A204.1 (cell line): ENCODE measurements around the gene NOL4L.

Experiments used
- FAIRE-seq: peaks from 2 replicates; lab custom pipeline; 2012; peaks lifted over from hg19 to GRCh38; lab: Jason Lieb, UNC

Gene NOL4L, protein sequence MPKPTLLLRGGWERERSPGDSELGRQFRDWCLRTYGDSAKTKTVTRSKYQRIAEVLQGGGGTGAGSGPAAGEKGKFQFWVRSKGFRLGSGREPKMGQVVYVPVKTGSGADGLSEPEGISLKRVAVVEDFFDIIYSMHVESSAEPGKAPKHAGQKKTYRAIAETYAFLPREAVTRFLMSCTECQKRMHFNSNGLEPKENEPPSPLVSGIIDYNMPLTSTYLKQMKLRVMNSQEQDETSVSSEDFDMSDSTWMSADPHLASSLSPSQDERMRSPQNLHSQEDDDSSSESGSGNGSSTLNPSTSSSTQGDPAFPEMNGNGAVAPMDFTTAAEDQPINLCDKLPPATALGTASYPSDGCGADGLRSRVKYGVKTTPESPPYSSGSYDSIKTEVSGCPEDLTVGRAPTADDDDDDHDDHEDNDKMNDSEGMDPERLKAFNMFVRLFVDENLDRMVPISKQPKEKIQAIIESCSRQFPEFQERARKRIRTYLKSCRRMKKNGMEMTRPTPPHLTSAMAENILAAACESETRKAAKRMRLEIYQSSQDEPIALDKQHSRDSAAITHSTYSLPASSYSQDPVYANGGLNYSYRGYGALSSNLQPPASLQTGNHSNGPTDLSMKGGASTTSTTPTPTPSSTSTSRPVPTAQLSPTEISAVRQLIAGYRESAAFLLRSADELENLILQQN

DNA sequence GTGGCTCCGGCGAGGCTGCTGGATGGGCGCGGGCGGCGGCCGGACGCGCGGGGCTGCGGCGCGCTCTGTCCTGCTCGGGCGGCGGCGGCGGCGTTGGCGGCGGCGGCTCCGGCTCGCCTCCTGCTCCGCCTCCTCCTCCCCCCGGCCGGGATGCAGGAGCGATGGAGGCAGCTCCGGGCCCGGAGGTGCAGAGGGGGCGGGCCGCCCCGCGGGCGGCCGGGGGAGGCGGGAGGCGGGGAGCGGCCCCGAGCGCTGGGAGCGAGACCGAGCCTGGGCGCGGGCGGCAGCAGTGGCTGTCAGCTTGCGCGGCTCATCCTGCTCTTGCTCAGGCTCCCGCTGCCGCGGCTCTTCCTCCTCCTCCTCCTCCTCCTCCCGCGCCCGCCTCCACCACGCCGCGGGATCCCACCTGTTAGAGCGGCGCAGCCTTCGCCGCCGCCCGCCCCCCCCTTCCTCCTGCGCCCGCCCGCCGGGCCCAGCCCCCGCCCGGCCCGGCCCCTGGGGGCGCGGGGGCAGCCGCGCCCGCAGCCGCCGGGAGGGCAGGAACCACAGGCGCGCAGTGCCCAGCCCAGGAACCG, at the start of gene NOL4L:
TSS of gene NOL4L (minus strand) at position 323 of the 575 bp plus-strand sequence. CDS start 443 bp downstream, outside the sequence.
- FAIRE-seq: no peak

DNA sequence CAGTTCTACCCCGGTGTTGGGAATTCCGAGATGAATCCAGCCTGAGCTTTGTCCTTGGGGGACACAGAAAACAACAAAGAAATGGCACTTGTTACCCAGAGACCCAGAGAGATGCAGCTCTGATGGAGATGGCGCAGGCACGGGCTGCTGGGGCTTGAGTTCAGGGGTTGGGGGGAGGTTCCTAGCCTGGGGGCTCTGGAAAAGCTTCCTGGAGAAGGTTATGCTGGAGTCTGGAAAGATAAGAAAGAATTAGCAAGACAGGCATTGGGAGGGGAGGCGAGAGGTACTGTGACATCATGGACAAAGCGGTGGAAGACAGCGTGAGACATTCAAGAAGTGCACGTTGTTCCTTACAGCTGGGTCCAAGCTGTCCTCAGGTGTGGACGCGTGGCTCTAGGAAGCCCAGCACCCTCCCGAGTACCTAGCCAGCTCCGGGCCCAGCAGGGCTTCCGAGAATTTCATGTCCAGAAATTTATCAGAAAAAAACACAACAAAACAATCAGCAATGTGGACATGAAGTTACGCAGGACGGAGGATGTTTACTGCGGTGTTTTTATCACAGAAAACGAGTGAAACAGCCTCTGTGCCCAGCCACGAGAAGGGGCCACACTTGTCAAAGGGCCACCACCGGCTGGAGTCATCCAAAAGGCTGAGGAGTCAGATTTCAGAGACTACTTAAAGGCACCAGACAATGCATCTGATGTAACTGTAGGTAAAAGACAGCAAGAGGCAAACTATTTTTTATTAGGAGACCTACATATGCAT, 49.1 kb upstream of the NOL4L start:
- FAIRE-seq: no peak

DNA sequence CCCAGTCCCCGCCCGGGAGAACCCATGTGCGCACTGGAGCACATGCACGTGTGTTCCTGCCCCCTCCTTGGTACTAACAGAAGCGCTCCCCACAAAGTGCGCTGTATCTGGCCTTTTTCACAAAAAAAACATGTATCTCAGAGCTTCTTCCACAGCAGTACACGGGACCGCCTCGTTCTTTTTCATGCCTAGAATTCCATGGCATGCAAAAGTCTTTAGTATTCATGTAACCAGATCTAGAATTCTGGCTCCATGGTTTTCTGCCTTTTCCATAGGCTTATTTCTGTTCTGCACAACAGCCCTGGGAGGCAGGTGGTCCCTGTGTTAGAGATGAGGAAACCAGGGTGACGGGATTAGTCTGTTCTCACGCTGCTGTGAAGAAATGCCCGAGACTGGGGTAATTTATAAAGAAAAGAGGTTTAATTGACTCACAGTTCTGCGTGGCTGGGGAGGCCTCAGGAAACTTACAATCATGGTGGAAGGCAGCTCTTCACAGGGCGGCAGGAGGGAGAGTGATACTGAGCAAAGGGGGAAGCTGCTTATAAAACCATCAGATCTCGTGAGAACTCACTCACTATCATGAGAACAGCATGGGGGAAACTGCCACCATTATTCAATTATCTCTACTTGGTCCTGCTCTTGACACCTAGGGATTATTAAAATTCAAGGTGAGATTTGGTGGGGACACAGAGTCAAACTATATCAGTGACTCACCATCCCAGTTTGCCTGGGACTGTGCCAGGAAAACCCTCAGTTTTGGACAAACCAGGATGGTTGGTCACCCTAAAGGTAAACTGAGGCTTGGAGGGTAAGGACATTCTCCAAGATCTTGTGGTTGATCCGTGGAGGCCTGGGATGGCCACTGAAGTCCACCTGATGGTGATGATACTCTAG, 47.6 kb upstream of the NOL4L start:
- no peak for FAIRE-seq

DNA sequence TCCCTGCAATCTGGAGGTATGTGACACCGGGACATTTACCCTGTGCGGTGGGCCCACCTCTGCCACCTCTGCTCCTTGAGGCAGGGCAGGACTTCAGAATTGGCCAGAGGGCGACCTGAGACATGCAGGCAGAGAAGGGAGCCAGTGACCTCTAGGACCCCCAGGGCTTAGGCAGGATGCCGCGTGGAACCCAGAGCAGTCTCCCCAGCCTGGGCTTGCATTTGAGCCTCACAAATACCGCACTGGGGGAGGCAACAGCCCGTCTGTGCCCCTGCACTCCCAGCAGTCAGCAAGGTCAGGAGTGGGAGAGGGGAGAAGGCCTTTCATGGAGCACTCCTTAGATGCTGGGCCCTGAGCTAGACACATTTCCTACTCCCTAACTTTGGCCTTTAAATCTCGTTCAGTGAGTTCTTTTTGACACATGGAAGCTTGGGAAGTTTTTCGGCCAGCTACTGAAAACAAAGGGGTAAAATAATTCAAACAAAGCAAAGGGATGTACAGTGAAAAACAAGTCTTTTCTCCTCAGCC, 46.9 kb upstream of the NOL4L start:
- FAIRE-seq: no peak

DNA sequence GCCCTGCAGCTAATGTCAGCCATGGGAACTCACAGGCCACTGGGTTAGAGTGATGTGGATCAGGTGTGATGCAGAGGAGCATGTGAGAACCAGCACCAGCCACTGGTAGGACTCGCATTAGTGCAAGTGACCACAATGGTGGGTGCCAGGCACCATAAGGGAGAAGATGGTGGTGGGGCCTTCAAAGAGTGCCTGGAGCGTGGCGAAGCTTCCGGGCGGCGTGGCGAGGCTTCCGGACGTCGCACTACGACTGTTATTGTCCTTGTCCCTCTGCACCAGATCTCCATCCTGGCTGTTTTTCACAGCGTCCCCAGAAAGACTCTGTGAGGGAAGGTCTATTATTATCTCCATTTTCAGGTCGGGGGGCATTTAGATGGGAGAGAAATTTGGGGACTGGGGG, 44.7 kb upstream of the NOL4L start:
- no peak for FAIRE-seq

DNA sequence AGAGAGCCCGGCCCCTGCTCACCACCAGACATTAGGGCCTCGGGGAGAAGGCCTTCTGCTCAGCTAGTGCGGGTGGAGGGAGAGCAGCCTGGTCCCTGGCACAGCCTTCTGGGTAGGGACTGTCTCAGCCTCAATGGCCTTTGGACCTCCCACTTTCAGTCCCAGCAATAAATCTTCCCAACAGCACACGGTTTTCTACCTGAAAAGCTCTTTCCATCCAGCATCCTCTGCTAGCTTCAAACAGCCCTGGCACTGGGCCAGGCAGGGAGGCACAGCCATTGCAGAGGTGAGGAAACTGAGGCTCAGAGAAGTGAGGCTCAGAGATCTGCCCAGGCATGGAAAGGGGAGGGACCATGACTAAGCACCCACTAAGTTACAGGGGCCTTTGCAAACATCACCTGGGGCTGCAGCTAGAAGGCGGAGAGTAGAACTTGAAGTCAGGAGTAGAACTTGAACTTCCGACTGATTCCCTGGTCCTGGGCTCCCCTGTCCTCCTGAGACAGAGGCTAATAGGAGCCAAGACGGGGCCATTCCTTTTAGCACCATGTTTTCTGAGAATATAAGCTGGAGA, 43.9 kb upstream of the NOL4L start:
- no peak for FAIRE-seq

DNA sequence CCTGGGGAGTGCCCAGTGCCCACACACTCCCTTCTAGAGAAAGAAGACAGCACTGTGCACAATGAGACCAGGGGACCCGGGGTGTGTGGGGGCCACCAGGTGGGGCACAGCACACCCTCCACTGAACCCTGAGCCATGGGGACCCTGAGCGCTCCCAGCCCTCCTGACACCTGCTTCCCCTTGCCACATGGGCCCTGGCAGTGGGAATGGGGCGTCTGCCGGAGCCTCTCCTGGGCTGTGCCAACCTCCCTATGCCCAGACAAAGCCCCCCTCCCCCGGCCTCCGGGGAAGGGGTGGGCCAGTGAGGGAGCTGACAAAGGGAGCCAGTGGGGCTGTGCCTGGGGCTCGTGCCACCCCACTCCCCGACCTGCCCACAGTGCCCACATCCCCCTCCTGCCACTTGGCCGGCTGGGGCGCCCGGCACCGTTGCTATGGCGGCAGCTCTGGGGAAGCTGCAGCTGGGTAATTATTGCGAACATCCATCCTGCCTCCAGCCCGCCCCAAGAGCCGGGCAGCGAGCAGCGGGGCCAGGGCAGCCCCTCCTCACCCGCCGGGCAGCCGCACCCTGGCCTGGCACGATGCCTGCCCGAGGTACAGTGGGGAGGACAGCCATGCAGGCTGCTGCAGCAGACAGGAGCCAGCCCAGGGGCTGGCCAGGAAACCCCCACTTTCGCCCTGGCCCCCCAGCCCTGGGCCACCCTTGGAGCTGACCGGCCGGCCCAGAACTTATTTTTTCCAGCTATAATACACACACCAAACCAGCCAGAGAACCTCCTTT, 41.9 kb upstream of the NOL4L start:
- no peak for FAIRE-seq

DNA sequence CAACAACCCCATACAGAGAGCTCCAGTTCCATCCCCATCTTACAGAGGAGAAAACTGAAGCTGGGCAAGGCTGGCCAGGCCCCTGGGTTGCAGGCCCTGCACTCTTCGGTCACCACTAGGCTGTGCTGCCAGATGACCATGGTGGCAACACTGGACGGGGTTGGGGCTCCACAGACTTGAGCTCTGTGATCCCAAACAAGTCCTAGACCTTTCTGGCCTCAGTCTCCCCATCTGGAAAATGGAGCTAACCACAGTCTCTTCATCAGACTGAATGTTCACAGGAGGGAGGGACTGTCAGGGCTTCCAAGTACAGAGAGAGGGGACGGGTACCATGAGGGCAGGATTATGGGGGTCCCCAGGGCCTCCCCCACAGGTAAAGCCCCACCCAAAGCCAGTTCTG, 41.3 kb upstream of the NOL4L start:
- no peak for FAIRE-seq

DNA sequence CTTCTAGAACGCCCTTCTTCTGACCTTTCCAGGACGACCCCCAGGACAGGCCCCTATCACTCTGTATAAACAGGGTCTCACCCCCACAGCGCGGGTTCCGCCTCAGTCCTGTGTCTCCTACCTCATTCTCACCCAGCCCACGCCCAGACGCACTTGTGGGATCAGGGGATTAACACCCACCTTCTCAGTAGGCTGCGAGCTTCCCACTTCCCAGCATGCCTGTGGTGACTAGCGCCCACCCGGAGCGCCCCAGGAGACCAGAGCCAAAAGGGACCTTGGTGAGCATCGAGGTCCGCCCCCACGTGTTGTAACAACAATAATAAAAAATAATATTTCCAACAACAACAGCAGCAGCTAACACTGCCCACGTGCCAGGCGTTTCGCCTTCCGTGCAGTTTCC, 40.9 kb upstream of the NOL4L start:
- FAIRE-seq: no peak

DNA sequence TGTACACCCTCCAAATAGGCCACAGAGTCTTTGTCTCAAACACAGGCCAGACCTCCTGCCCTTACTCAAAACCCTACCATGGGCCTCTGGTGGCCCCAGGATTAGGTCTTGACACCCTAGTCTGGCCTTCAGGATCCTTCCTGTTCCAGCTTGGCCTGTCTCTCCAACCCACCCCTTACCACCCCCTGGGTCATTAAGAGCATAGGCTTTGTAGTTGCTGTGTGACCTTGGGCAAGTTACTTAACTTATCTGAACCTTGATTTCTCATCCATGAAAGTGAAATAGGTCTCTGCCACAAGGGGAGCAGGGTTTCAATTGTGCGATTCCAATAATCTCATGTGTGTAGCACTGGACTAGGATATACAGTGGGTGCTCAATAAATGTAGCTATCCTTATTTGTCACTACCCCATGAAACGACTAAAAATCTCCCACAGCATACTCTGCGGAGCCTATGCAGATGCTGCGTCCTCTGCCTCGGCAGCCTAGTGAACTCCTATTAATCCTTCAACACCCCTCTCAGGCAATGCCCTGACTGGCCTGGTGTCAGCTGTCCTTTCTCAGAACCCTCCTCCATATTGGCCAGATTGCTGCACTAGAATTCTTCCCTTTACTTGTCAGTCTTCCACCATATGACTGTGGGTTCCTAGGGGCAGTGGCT, 39.7 kb upstream of the NOL4L start:
- no peak for FAIRE-seq

DNA sequence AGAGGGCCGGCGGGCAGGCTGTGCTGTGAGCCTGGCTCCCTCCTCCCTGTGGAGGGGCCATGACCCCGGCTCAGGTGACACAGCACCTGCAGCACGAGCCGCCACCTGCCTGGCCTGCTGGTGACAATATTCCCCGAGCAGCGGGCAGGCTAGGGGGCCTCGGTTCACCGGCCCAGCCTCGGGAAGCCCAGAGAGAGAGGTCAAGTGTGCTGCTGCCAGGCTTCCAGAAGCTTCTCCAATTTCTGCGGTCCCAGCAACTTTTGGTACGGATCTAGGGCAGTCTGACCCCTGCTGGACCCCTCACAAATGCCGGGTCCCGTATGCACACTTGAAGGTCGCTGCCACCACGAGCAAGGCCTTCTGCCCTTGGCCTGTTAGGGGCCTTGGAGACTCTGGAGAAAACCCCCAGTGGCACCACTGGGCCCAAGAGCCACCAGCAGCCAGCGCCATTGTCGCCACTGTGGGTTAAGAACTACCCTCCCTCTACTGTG, 38.6 kb upstream of the NOL4L start:
- FAIRE-seq: no peak

DNA sequence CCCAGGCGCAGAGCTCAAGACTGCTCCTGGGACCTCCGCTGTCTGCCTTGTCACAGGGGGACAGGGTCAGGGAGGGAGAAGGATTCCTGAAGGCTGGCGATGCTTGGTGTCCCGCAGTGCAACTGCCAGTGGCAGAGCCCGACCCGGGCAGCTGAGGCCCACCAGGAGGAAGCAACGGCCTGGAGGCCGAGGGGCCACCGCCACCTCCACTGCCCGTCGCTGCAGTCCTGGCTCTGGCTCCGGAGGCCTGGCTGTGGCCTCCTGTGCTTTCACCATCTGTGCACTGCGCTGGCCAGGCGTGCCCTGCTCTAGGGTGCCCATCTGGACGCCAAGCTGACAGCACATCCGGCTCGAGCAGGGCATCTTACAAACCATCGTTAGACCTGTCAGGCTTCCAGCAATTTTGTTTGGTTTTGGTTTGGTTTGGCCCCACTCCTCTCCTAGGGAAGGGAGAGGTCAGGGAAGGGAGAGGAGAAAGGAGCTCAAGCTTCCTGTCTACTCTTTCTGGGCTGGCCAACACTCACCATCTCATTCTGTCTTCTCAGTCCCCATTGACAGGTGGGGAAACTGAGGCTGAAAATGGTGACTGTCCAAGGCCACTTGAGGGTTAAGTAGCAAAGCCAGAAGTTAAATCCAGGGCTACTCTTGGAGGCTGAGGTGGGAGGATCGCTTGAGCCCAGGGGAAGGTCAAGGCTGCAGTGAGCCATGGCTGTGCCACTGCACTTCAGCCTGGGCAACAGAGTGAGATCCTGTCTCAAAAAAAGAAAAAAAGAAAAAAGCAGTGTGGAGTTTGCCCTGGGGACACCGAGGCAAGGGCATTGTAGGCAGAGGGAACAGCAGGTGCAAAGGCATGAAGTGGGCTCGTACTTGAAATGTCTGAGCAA, 37.7 kb upstream of the NOL4L start:
- FAIRE-seq: no peak

DNA sequence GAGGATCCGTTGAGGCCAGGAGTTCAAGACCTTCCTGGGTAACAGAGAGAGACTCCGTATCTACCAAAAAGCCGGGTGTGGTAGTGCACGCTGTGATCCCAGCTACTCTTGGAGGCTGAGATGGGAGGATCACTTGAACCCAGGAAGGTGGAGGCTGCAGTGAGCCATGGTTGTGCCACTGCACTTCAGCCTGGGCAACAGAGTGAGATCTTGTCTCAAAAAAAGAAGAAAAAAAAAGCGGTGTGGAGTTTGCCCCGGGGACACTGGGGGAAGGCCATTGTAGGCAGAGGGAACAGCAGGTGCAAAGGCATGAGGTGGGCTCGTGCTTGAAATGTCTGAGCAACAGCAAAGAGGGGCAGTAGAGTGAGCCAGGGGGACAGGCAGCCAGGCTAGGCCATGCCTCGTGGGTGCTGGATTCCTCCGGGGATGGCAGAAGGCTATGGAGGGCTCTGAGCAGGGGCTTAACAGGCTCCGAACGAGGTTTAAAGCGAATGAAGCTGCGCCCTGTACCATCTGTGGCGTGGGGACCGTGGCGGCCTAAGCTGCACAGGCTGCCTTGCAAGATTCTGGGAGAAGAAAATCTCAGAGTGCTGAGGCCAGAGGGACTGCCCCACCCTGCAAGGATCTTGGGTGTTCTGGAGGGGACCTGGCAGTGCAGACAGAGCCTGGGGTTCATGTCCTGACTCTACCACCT, 36.9 kb upstream of the NOL4L start:
- FAIRE-seq: no peak

DNA sequence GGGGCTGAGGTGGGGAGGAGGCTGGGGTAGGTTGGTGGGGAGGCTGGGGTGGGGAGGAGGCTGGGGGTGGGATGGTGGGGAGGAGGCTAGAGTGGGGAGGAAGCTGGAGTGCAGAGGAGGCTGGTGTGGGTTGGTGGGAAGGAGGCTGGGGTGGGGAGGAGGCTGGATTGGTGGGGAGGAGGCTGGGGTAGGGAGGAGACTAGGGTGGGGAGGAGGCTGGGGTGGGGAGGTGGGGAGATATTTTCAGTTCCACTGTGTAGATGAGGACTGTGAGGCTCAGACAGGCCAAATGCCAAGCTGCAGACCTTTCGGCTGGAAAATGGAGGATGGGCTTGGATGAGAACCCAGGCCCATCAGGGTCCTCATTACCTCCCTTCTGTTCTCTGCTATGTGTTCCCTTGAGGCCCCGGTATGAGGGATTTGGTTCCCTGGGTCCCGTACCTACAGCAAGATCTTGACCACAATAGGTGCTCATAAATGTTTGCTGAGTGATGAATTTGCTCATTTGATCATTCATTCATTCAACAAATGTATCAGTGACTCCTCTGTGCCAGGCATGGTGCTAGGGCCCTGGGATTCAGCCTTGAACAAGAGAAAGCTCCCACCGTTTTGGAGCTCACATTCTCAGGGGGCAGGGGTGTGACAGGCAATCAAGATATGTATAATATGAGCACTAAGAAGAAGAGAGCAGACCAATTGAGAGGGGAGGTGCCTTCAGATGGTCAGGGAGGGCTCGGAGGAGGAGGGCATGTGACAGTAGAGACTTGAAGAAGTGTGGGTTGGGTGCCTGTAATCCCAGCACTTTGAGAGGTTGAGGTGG, 36.1 kb upstream of the NOL4L start:
- no peak for FAIRE-seq

DNA sequence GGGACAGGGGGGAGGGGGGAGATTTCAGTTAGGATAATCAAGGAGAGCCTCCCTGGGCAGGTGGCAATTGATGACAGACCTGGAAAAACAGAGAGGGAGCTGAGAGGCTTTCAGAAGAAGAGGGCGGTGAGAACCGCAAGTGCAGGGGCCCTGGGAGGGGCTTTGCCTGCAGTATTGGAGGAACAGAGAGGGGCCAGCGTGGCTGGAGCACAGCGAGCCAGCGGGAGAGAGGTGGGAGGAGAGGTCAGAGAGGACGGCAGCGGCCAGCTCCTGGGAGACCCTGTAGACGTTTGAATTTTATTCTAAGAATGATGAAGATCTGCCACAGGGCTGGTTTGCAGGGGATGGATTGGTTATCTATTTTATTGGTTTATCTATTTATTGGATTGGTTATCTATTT, 34.5 kb upstream of the NOL4L start:
- FAIRE-seq: no peak

DNA sequence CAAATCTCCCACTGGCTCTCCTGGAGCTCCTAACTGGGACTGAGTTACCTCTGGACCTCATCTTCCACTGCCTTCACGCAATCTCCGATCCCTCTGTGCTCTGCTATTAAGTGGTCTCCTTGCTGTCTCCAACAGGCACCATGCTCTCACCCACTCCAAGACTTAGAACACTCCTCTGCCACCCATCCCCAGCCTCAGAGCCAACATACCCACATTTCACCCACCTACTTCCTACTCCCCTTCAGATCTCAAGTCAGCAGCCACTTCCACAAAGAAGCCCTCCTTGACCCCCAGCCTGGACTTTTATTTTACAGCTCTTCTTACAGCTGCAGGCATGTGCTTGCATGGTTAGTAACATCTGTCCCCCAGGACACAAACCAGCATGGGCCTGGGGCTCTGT, 29.6 kb upstream of the NOL4L start:
- no peak for FAIRE-seq

DNA sequence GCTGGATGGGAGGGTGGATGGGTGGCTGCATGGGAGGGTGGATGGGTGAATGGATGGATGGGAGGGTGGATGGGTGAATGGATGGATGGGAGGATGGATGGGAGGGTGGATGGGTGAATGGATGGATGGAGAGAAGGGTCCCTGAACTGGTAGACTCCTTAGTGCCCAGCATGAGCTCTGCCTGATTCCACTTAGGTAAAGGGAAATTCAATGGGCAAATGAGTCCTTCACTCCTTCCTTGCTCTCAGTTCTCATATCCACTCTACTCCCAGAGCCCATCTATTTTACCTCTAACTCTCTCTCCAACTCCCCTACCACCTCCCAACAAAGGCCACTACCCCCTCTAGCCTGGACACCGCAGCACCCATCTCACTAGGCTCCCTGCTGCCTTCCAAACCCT, 29.2 kb upstream of the NOL4L start:
- no peak for FAIRE-seq
